Transverse colon (tissue), 4 donors: ENCODE results near the gene RPL28. TPM values are rescaled to one million over a fixed set of nuclear protein-coding genes. Genes with fewer than 3 reads are reported as not detected.
A peak's percentile ranks its signal among the peaks of the same experiment; 100 is the strongest.

Source experiments
- DNase-seq: peaks from one replicate; pipeline ENCODE4 v3.0.0-alpha.2; 2019
- H3K27ac ChIP-seq, 4 donors: fragments of 200-600 bp; sonication (generic); 2 replicates each; pipeline ENCODE4 v1.5.1; 2016 to 2018; ENCODE audit warnings: inconsistent platforms in 4 of 4
- H3K27me3 ChIP-seq: fragments of 200-600 bp; sonication (generic); 2 replicates; pipeline ENCODE4 v1.5.1; 2017; ENCODE audit warnings: inconsistent platforms
- H3K36me3 ChIP-seq, 4 donors: fragments of 200-600 bp; sonication (generic); 2 replicates each; pipeline ENCODE4 v1.5.1; 2017 to 2019; ENCODE audit warnings: inconsistent platforms in 4 of 4
- H3K4me1 ChIP-seq, 4 donors: fragments of 200-600 bp; sonication (generic); 2 replicates each; pipeline ENCODE4 v1.5.1; 2017 to 2020; ENCODE audit warnings: inconsistent platforms in 4 of 4
- H3K4me3 ChIP-seq, 4 donors: fragments of 200-600 bp; sonication (generic); 1 replicate in 1 of 4; 2 replicates in 3 of 4; pipeline versions ENCODE4 v1.5.1 to v1.6.1; 2017 to 2019; ENCODE audit warnings: inconsistent platforms in 4 of 4
- H3K9me3 ChIP-seq, 2 donors: fragments of 200-600 bp; sonication (generic); 2 replicates each; pipeline ENCODE4 v1.5.1; 2017 to 2019; ENCODE audit warnings: inconsistent platforms in 2 of 2
- CTCF ChIP-seq, 5 experiments: fragments of 200-600 bp in 3 of 5; fragments of 450-650 bp in 2 of 5; sonication (generic) in 3 of 5; IDR thresholded peaks; 1 replicate in 2 of 5; 2 replicates in 3 of 5; pipeline ENCODE4 v1.5.1; 2016 to 2017; ENCODE audit warnings: antibody characterized with exemption in 5 of 5, inconsistent platforms in 3 of 5, mild to moderate bottlenecking in 2 of 5, moderate library complexity in 1 of 5
- EP300 ChIP-seq: sonication (generic); formaldehyde crosslinking; IDR thresholded peaks from one replicate; pipeline ENCODE4 v1.6.1; 2017; ENCODE audit warnings: antibody characterized with exemption, low read depth
- POLR2A ChIP-seq: fragments of 450-650 bp; IDR thresholded peaks from one replicate; pipeline ENCODE4 v1.6.1; 2016; ENCODE audit warnings: antibody characterized with exemption, mild to moderate bottlenecking, moderate library complexity
- POLR2AphosphoS5 ChIP-seq, 3 donors: sonication (generic); formaldehyde crosslinking; IDR thresholded peaks; one replicate each; pipeline ENCODE4 v1.6.1; 2016; ENCODE audit warnings: antibody characterized with exemption in 3 of 3
- WGBS, 2 donors: methylation state at CpG; one replicate each; pipeline ENCODE4 v1.1.5; 2018; ENCODE audit warnings: low coverage in 1 of 2; 5-methylcytosine and 5-hydroxymethylcytosine counted together
- in situ Hi-C, 4 donors: fragments of 200-750 bp; cut with MboI; loops; one replicate each; pipeline versions ENCODE4 v1.15.0 to v1.15.1; 2017; ENCODE audit warnings: low sequenced_read_pairs in 3 of 4, low pct_ligation_motif_present in 1 of 4, low pct_unique_long_range_greater_than_20kb in 1 of 4
- intact Hi-C: fragments of 100-400 bp; cut with DNase I; formaldehyde crosslinking; loops from one replicate; pipeline ENCODE4 v1.15.1; 2023; ENCODE audit warnings: low total_unique reads
- total RNA-seq, 4 donors: library from RNA; depleted of rRNA; stranded (reverse); fragments of >200 nt; gene quantifications; one replicate each; pipeline ENCODE4 v1.1.0, GENCODE V29; 2016

RPL28 gene
- total RNA-seq, result 100 to 1,000 TPM; 448 to 648 (median 605) TPM

DNA sequence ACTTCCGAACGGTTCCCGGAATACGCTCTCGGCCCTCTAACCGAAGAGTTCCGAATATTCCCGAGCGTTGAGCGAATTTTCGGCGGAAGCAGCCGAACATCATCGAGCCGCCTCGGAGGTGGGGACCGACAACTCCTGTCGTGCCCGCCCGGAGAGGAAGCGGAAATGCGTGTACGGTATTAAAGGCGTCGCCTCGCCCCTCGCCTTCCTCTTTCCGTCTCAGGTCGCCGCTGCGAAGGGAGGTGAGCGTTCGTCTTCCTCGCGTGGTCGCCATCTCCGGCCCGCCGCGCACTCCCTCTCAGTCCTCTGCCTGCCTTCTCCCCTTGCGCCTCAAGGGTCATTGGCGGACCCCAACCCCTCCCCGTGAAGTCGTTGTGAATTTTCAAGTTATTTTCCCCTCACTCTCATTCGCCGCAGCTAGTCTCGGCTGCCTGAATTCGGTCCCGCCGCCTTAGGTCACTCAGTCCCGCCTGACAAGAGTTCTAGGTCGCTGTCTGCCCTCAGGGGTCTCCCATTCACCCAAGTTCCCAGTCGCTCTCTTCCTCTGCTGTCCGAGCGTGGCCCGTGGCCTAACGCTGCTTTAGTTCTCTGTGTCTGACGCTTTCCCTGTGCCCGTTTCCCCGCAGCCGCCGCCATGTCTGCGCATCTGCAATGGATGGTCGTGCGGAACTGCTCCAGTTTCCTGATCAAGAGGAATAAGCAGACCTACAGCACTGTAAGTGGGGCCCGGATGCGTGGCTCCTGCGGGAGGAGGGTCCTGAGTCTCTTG, at the start of gene RPL28:
TSS of gene RPL28 (plus strand) at position 209 of the 769 bp plus-strand sequence. CDS start at position 635, 426 bp downstream.
- peaks cover 33 to 54% (median 44%) of the 10 kb centered on the region in 4 donors for H3K4me1 ChIP-seq
- intact Hi-C loops, result loop anchor here (10.0 kb wide), 1 partner anchor 269 kb away; the partner anchor contains the start of gene U2AF2
- peak within 1 kb of the TSS; percentile 94 to 99 (median 96) for H3K27ac ChIP-seq
- H3K36me3 ChIP-seq, result peaks cover 0 to 6% (median 0%) of the 10 kb centered on the region in 4 donors
- H3K9me3 ChIP-seq, result no peaks in the 10 kb centered on the region
- H3K4me3 ChIP-seq, result peak within 1 kb of the TSS; percentile 74 to 93 (median 86)
- peak; percentile 99 for DNase-seq
- no peak for TF ChIP-seq EP300
- peak; percentile 100 for TF ChIP-seq POLR2A
- TF ChIP-seq CTCF (IDR thresholded peaks at IDR 0.05), result peak in 1 of 5 experiments; percentile 13
- TF ChIP-seq POLR2AphosphoS5 (IDR thresholded peaks at IDR 0.05), result peak; percentile 99 to 100 (median 100)
- in situ Hi-C loops, result loop anchor here in 1 of 4 donors (25.0 kb wide), 1 partner anchor 99 kb away; the partner anchor contains the start of genes BRSK1 and HSPBP1
- no peaks in the 10 kb centered on the region for H3K27me3 ChIP-seq
- WGBS, 2 donors, result 1% methylated on average over 65 of the region's 68 CpGs; no CpG with 5 or more reads in 1 of the 2 donors

GRCh38 chr19:55336101-55336500, 49.6 kb upstream of the RPL28 start:
- in situ Hi-C loops, result no loop called here
- Histone ChIP-seq H3K4me1 (peaks cover 6 to 30% (median 25%) of the 10 kb centered on the region in 4 donors), H3K27ac (no peak overlapping the region), H3K27me3 (no peaks in the 10 kb centered on the region), H3K4me3 (no peak overlapping the region), H3K36me3 (no peaks in the 10 kb centered on the region), H3K9me3 (no peaks in the 10 kb centered on the region)
- no peak for DNase-seq
- TF ChIP-seq POLR2A, result no peak
- TF ChIP-seq CTCF (IDR thresholded peaks at IDR 0.05), result no peak
- no peak for TF ChIP-seq EP300
- TF ChIP-seq POLR2AphosphoS5 (IDR thresholded peaks at IDR 0.05), result no peak
- intact Hi-C loops, result no loop called here
- WGBS, 2 donors, result 80 to 81% methylated on average over 5 to 7 of the region's 7 CpGs

- peak; percentile 100 for DNase-seq
Measured at GRCh38 chr19:55339105-55339888, 46.4 kb upstream of the RPL28 start, which contains the start of gene KMT5C. TSS of gene KMT5C (plus strand) at chr19:55339876. CDS start at chr19:55341937, 2,061 bp downstream.

More at GRCh38 chr19:55339105-55339888, 46.4 kb upstream of the RPL28 start, which contains the start of gene KMT5C:
- 0% methylated on average over 10 to 63 of the region's 63 CpGs for WGBS, 2 donors
- intact Hi-C loops (no loop called here), in situ Hi-C loops (no loop called here)
- no peaks in the 10 kb centered on the region for H3K36me3 ChIP-seq
- no peaks in the 10 kb centered on the region for H3K27me3 ChIP-seq
- peaks cover 6 to 34% (median 23%) of the 10 kb centered on the region in 4 donors for H3K4me1 ChIP-seq
- H3K27ac ChIP-seq, result peak within 1 kb of the TSS; percentile 94 to 99 (median 98)
- H3K9me3 ChIP-seq, result no peaks in the 10 kb centered on the region
- TF ChIP-seq POLR2A, result peak; percentile 97
- TF ChIP-seq CTCF (IDR thresholded peaks at IDR 0.05), result peak; percentile 29 to 70 (median 38)
- peak; percentile 5 to 65 (median 11) for TF ChIP-seq POLR2AphosphoS5 (IDR thresholded peaks at IDR 0.05)
- TF ChIP-seq EP300, result no peak
- H3K4me3 ChIP-seq, result peak within 1 kb of the TSS; percentile 46 to 96 (median 81)
